GM12864 (cell line): Measurements from ENCODE around the gene GALNT12.

ENCODE experiments used
- DNase-seq: peaks from one replicate; pipeline ENCODE4 v3.0.0-alpha.2; 2011; ENCODE audit warnings: low read depth
- H3K4me3 ChIP-seq: 2 replicates; pipeline ENCODE4 v1.5.1; 2011; ENCODE audit warnings: mild to moderate bottlenecking, low read depth, low read length, control low read depth
- TF ChIP-seq, protein P1 (sequence below): IDR thresholded peaks from 2 replicates; pipeline ENCODE4 v1.5.1; 2011; ENCODE audit warnings: low read depth, mild to moderate bottlenecking, moderate library complexity, low read length, control low read depth, inconsistent platforms; ENCODE audit errors: missing control alignments

The GALNT12 gene

GRCh38 chr9:98864281-98865174, 57.1 kb downstream of the GALNT12 start:
- H3K4me3 ChIP-seq: no peak overlapping the region
- TF ChIP-seq, protein P1, sequence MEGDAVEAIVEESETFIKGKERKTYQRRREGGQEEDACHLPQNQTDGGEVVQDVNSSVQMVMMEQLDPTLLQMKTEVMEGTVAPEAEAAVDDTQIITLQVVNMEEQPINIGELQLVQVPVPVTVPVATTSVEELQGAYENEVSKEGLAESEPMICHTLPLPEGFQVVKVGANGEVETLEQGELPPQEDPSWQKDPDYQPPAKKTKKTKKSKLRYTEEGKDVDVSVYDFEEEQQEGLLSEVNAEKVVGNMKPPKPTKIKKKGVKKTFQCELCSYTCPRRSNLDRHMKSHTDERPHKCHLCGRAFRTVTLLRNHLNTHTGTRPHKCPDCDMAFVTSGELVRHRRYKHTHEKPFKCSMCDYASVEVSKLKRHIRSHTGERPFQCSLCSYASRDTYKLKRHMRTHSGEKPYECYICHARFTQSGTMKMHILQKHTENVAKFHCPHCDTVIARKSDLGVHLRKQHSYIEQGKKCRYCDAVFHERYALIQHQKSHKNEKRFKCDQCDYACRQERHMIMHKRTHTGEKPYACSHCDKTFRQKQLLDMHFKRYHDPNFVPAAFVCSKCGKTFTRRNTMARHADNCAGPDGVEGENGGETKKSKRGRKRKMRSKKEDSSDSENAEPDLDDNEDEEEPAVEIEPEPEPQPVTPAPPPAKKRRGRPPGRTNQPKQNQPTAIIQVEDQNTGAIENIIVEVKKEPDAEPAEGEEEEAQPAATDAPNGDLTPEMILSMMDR: no peak
- DNase-seq: no peak

DNA sequence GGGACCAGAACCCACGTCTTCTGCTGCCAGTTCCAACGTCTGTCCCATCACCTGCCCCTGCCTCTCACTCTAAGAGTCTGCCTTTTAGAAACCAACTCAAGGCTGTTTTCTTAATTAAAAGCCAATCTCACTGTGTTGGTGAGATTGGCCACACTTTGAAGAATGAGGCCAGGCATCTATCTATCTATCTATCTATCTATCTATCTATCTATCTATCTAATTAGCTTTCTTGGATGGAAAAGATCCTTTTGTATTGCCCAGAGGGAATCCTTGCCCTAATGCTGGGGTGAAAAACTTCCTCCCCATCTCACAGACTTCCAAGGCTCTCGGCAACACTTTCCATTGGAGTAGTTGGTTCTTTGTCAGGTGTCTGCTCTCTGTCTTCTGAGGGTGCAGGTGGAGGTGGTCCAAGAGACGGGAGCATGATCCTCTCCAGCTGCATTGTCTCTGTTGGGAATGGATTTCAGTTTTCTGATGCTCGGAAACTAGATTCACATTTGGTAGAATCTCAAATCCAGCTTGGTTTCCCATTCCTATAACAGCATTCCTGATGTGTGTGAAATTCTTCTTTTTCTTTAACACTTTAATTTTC, 57.9 kb downstream of the GALNT12 start:
- no peak for DNase-seq
- TF ChIP-seq, protein P1: no peak
- no peak overlapping the region for H3K4me3 ChIP-seq

DNA sequence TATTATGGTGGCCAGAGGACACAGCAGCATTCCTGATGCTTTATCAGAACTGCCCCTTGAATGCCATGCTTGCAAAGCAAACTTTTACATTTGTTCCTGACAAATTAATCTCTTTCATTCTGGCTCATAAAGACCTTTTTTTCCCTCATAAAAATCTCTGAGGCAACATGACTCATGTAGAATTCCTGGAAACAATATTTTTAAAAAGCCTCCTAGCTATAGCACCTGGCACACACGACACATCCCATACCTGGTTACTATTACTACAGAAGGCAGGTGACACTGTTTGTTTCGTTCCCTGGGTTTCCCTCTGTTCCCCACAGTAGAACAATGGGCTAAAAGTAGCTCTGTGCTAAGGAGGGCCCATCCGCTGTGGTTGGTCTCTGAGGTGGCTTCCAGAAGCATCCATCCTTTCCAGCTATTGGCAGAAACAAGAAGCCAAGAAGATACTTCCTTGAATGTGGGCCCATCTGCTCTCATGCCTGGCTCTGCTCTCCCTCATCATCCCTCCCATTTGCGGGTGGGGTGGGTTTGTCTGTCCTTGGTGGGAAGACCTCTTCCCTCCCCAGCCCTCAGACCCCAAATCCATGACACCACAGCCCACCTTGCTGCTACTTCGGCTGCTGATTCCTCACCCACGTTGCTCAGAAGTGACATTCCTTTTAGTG, 59.1 kb downstream of the GALNT12 start:
- DNase-seq: no peak
- TF ChIP-seq, protein P1: no peak
- H3K4me3 ChIP-seq: no peak overlapping the region

DNA sequence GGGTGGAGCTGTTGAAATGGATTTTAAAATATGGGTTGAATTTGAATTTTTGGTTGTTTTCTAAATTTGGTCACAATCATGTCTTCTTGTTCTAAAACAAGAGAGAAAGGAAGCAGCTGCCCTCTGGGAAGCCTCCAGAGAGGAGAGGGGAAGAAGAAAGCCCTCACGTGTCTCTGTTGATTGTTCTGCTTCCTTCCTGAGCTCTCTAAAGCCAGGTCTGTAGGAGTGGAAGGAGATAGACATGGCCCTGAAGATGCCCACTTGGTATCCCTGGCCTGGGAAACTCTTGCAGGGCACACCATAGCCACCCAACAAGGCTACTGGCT, 59.6 kb downstream of the GALNT12 start:
- no peak for DNase-seq
- no peak overlapping the region for H3K4me3 ChIP-seq
- TF ChIP-seq, protein P1: no peak

- no peak for DNase-seq
- H3K4me3 ChIP-seq: no peak overlapping the region
- TF ChIP-seq, protein P1: no peak
Measured at GRCh38 chr9:98867429-98868168, 60.1 kb downstream of the GALNT12 start.

DNA sequence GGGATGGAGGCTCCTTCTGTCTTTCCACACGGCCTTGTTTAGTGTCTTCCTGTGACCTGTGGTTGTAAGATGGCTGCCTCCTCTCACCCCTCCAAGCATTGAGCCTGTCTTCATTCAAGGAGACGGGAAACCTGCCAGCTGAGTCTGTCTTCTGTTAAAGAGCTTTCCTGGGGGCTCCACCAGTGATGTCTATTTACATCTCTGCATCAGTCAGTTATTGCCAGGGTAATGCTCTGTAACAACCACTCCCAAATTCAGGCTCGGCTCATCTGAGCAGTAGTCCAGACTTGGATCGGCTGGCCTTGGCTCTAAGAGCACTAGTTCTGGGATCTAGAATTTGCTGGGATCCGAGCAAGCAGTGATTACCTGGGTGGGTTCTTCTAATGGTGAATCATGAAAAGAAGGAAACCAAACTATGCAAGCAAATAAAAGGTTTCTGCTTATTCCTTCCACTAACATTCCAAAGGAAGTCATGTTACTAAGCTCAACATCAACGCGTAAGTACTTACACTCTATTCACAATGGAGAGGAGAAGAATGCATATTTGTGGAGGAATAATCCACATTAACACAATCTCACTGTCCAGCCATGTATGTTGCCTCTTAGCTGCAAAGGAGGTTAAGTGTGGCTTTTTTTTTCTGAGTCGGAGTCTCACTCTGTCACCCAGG, 61.7 kb downstream of the GALNT12 start:
- TF ChIP-seq, protein P1: no peak
- no peak for DNase-seq
- no peak overlapping the region for H3K4me3 ChIP-seq
